Trophoblast cell (in vitro differentiated cells and primary cell): Measurements from ENCODE around the gene NOTCH4.
"Not testable (repeated sequence)": the region's sequence is repeated elsewhere in the genome, so short reads cannot be mapped to it uniquely, and the experiment has no call there.

Experiments
- DNase-seq, 2 donors: peaks; one replicate each; pipeline ENCODE4 v3.0.0-alpha.2; 2016
- H2AFZ ChIP-seq: 2 replicates; pipeline ENCODE4 v1.6.1; 2013; ENCODE audit warnings: low read length, moderate library complexity, mild to moderate bottlenecking; ENCODE audit not compliant: insufficient read depth, poor library complexity
- H2AK5ac ChIP-seq: 2 replicates; pipeline ENCODE4 v1.6.1; 2013; ENCODE audit warnings: mild to moderate bottlenecking, low read length
- H2BK120ac ChIP-seq: 2 replicates; pipeline ENCODE4 v1.6.1; 2013; ENCODE audit warnings: low read length, mild to moderate bottlenecking, moderate library complexity; ENCODE audit not compliant: insufficient read depth, poor library complexity
- H2BK12ac ChIP-seq: 2 replicates; pipeline ENCODE4 v1.6.1; 2013; ENCODE audit warnings: mild to moderate bottlenecking, low read length, moderate library complexity
- H2BK5ac ChIP-seq: 2 replicates; pipeline ENCODE4 v1.6.1; 2013; ENCODE audit warnings: low read length, low read depth, moderate library complexity, mild to moderate bottlenecking; ENCODE audit not compliant: poor library complexity
- H3K14ac ChIP-seq: 2 replicates; pipeline ENCODE4 v1.6.1; 2013; ENCODE audit warnings: mild to moderate bottlenecking, low read length
- H3K18ac ChIP-seq: 2 replicates; pipeline ENCODE4 v1.6.1; 2013; ENCODE audit warnings: mild to moderate bottlenecking, low read length
- H3K23ac ChIP-seq: 2 replicates; pipeline ENCODE4 v1.6.1; 2013; ENCODE audit warnings: low read length
- H3K27ac ChIP-seq: 2 replicates; pipeline ENCODE4 v1.5.1; 2013; ENCODE audit warnings: low read depth, mild to moderate bottlenecking, inconsistent platforms, low read length, moderate library complexity
- H3K27me3 ChIP-seq: 2 replicates; pipeline ENCODE4 v1.6.1; 2013; ENCODE audit warnings: inconsistent platforms, mild to moderate bottlenecking, low read length, moderate library complexity; ENCODE audit not compliant: insufficient read depth
- H3K36me3 ChIP-seq, 2 experiments: 1 replicate in 1 of 2; 2 replicates in 1 of 2; pipeline ENCODE4 v1.6.1; 2013; ENCODE audit warnings: low read length in 2 of 2, mild to moderate bottlenecking in 2 of 2, moderate library complexity in 1 of 2; ENCODE audit not compliant: insufficient read depth in 2 of 2, control insufficient read depth in 1 of 2
- H3K4ac ChIP-seq: 2 replicates; pipeline ENCODE4 v1.6.1; 2013; ENCODE audit warnings: low read depth, mild to moderate bottlenecking, low read length, moderate library complexity
- H3K4me1 ChIP-seq, 2 experiments: 1 replicate in 1 of 2; 2 replicates in 1 of 2; pipeline ENCODE4 v1.6.1; 2013; ENCODE audit warnings: low read length in 2 of 2, mild to moderate bottlenecking in 2 of 2, moderate library complexity in 1 of 2; ENCODE audit not compliant: insufficient read depth in 2 of 2, control insufficient read depth in 1 of 2
- H3K4me2 ChIP-seq: 2 replicates; pipeline ENCODE4 v1.6.1; 2013; ENCODE audit warnings: inconsistent platforms, mild to moderate bottlenecking, low read length, moderate library complexity
- H3K4me3 ChIP-seq: 2 replicates; pipeline ENCODE4 v1.5.1; 2013; ENCODE audit warnings: mild to moderate bottlenecking, low read depth, low read length, inconsistent platforms
- H3K79me1 ChIP-seq: one replicate; pipeline ENCODE4 v1.6.1; 2013; ENCODE audit warnings: low read length
- H3K79me2 ChIP-seq: 2 replicates; pipeline ENCODE4 v1.6.1; 2013; ENCODE audit warnings: low read length, mild to moderate bottlenecking; ENCODE audit not compliant: control insufficient read depth, insufficient read depth, poor library complexity
- H3K9ac ChIP-seq: 2 replicates; pipeline ENCODE4 v1.6.1; 2013; ENCODE audit warnings: mild to moderate bottlenecking, low read length
- H3K9me3 ChIP-seq: 2 replicates; pipeline ENCODE4 v1.6.1; 2013; ENCODE audit warnings: low read depth, mild to moderate bottlenecking, control low read depth, inconsistent platforms, low read length; ENCODE audit not compliant: insufficient read depth
- H4K12ac ChIP-seq: 2 replicates; pipeline ENCODE4 v1.6.1; 2013; ENCODE audit warnings: low read depth, mild to moderate bottlenecking, low read length, moderate library complexity
- H4K8ac ChIP-seq: 2 replicates; pipeline ENCODE4 v1.6.1; 2013; ENCODE audit warnings: low read depth, mild to moderate bottlenecking, low read length, moderate library complexity
- H4K91ac ChIP-seq: one replicate; pipeline ENCODE4 v1.6.1; 2013; ENCODE audit warnings: low read depth, mild to moderate bottlenecking, low read length, moderate library complexity
- WGBS: extraction: QIAGEN DNeasy Blood & Tissue Kit; methylation state at CpG from one replicate; pipeline ENCODE4 v1.1.7; 2013; ENCODE audit warnings: missing lambda C conversion rate; ENCODE audit not compliant: insufficient read length, insufficient coverage; ENCODE audit errors: extremely low coverage; 5-methylcytosine and 5-hydroxymethylcytosine counted together

The NOTCH4 gene

DNA sequence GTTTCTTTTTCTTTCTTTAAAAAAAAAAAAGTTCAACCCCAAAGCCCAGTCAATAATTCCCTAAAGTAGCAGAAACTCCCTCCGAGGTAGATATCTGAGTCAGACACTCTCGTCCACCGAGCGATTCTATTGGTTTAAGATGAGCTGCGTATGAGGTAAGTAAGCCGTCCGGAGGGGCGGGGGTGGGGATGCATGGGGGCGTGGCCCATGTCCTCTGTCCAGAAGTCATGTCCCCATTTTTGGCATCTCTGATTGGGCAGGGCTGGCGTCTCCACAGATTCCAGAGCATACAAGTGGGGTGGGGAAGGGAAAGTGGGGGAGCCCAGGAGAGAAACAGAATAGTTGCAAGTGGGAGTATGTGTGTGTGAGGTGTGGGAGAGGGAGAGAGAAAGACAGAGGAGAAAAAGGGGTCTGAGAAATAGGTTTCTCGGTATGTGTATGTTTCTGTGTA, 38.2 kb downstream of the NOTCH4 start:
- not testable (repeated sequence) for H3K4me3 ChIP-seq, H2BK120ac ChIP-seq, H3K4ac ChIP-seq, H3K27me3 ChIP-seq, H3K4me2 ChIP-seq, H3K27ac ChIP-seq, H3K9ac ChIP-seq, H3K23ac ChIP-seq, H2BK12ac ChIP-seq, H3K18ac ChIP-seq, H2AK5ac ChIP-seq, H4K12ac ChIP-seq, H3K9me3 ChIP-seq, H2AFZ ChIP-seq, H2BK5ac ChIP-seq, H3K14ac ChIP-seq, H4K91ac ChIP-seq, H4K8ac ChIP-seq
- Histone ChIP-seq H3K79me2 (peaks cover 11% of the 10 kb centered on the region), H3K79me1 (peaks cover 11% of the 10 kb centered on the region), H3K4me1 (peaks cover 3 to 15% of the 10 kb centered on the region in 2 experiments), H3K36me3 (peaks cover 47% of the 10 kb centered on the region in 2 experiments)
- WGBS: no CpG with 5 or more reads among the region's 11 CpGs
- DNase-seq: peak; percentile 58 to 65

- Histone ChIP-seq H3K4me3 (no peak within 1 kb of the TSS), H3K9ac (no peak within 1 kb of the TSS), H3K14ac (no peak within 1 kb of the TSS), H2BK12ac (no peak within 1 kb of the TSS), H2BK5ac (no peak within 1 kb of the TSS), H3K27ac (no peak within 1 kb of the TSS), H3K4me2 (no peak within 1 kb of the TSS), H4K8ac (no peak within 1 kb of the TSS), H3K27me3 (no peaks in the 10 kb centered on the region), H3K23ac (no peak within 1 kb of the TSS), H4K12ac (no peak within 1 kb of the TSS), H2AK5ac (no peak within 1 kb of the TSS), H3K4ac (no peak within 1 kb of the TSS), H2BK120ac (no peak within 1 kb of the TSS), H3K9me3 (no peaks in the 10 kb centered on the region), H3K36me3 (peaks cover 48 to 56% of the 10 kb centered on the region in 2 experiments), H3K4me1 (peaks cover 2 to 11% of the 10 kb centered on the region in 2 experiments), H4K91ac (no peak within 1 kb of the TSS), H3K79me2 (peaks cover 4% of the 10 kb centered on the region), H3K18ac (no peak within 1 kb of the TSS), H2AFZ (no peak within 1 kb of the TSS), H3K79me1 (peaks cover 2% of the 10 kb centered on the region)
- no CpG with 5 or more reads among the region's 6 CpGs for WGBS
- DNase-seq: no peak
Measured at GRCh38 chr6:32184084-32184640, 39.7 kb downstream of the NOTCH4 start, which contains the start of gene AGER. AGER (minus strand) TSS chr6:32184253; CDS start chr6:32184222, 31 bp downstream.

DNA sequence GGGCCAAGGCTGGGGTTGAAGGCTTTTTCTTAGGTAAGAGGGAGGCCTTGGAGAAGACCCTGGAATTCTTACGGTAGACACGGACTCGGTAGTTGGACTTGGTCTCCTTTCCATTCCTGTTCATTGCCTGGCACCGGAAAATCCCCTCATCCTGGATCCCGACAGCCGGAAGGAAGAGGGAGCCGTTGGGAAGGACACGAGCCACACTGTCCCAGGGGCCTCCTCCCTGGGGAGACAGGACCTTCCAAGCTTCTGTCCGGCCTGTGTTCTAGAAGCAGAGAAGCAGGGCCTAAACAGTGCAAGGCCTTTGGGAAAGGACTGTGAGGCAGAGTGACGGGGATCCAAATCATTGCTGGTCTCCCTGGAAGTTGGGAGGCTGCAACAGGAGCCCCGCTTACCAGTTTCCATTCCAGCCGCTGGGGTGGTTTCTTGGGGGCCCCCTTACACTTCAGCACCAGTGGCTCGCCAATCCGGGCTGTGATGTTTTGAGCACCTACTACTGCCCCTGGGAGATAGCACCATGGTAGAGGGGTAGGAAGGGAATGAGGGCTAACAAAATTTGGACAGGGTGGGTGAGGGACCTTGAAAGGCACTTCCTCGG, 40.3 kb downstream of the NOTCH4 start:
- no peak overlapping the region for H3K23ac ChIP-seq
- H2BK120ac ChIP-seq: no peak overlapping the region
- H3K4me3 ChIP-seq: no peak overlapping the region
- H3K27ac ChIP-seq: no peak overlapping the region
- H4K12ac ChIP-seq: no peak overlapping the region
- H3K4ac ChIP-seq: no peak overlapping the region
- H3K36me3 ChIP-seq: peaks cover 48 to 56% of the 10 kb centered on the region in 2 experiments
- H2BK12ac ChIP-seq: no peak overlapping the region
- H3K27me3 ChIP-seq: no peaks in the 10 kb centered on the region
- no peak overlapping the region for H4K8ac ChIP-seq
- no peak overlapping the region for H3K18ac ChIP-seq
- no peak overlapping the region for H4K91ac ChIP-seq
- peaks cover 0 to 10% of the 10 kb centered on the region in 2 experiments for H3K4me1 ChIP-seq
- no peak overlapping the region for H2BK5ac ChIP-seq
- no peaks in the 10 kb centered on the region for H3K79me1 ChIP-seq
- no peaks in the 10 kb centered on the region for H3K9me3 ChIP-seq
- no peak overlapping the region for H3K14ac ChIP-seq
- no peak for DNase-seq
- peaks cover 2% of the 10 kb centered on the region for H3K79me2 ChIP-seq
- H3K9ac ChIP-seq: no peak overlapping the region
- no CpG with 5 or more reads among the region's 15 CpGs for WGBS
- H3K4me2 ChIP-seq: no peak overlapping the region
- no peak overlapping the region for H2AFZ ChIP-seq
- H2AK5ac ChIP-seq: no peak overlapping the region

DNA sequence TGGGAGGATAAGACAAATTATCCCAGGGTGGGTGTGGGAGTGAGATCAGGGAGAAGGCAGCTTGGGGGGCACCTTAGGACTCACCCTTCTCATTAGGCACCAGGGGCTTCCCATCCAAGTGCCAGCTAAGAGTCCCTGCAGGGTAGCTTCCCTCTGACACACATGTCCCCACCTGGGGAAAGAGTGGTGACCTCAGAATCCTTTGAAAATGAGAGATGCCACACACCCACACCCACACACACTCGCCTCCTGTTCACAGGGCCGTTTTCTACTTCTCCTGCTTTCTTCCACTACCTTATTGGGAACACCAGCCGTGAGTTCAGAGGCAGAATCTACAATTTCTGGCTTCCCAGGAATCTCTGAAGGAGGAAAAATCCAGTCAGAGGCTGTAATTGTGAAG, 40.8 kb downstream of the NOTCH4 start:
- no peak overlapping the region for H3K4me3 ChIP-seq
- H4K91ac ChIP-seq: no peak overlapping the region
- H3K36me3 ChIP-seq: peaks cover 47 to 52% of the 10 kb centered on the region in 2 experiments
- H2AFZ ChIP-seq: no peak overlapping the region
- H3K4me1 ChIP-seq: peaks cover 0 to 9% of the 10 kb centered on the region in 2 experiments
- no peak for DNase-seq
- no peak overlapping the region for H2AK5ac ChIP-seq
- no CpG with 5 or more reads among the region's 3 CpGs for WGBS
- H3K14ac ChIP-seq: no peak overlapping the region
- no peak overlapping the region for H3K9ac ChIP-seq
- no peak overlapping the region for H3K18ac ChIP-seq
- no peaks in the 10 kb centered on the region for H3K27me3 ChIP-seq
- no peak overlapping the region for H2BK120ac ChIP-seq
- peaks cover 2% of the 10 kb centered on the region for H3K79me2 ChIP-seq
- no peaks in the 10 kb centered on the region for H3K79me1 ChIP-seq
- no peak overlapping the region for H2BK5ac ChIP-seq
- no peak overlapping the region for H3K27ac ChIP-seq
- no peak overlapping the region for H2BK12ac ChIP-seq
- no peak overlapping the region for H4K8ac ChIP-seq
- H3K23ac ChIP-seq: no peak overlapping the region
- H3K9me3 ChIP-seq: no peaks in the 10 kb centered on the region
- H3K4ac ChIP-seq: no peak overlapping the region
- no peak overlapping the region for H3K4me2 ChIP-seq
- H4K12ac ChIP-seq: no peak overlapping the region
